H1 (cell line): ENCODE measurements around the gene ATG5. TPM values are rescaled to one million over a fixed set of nuclear protein-coding genes. Genes with fewer than 3 reads are reported as not detected.

Experiments used
- CTCF ChIA-PET: fragments of 300-600 bp; sonication (Branson Sonifier 250); formaldehyde crosslinking; loops from one replicate; lab custom pipeline; 2021; ENCODE audit not compliant: partially characterized antibody; lab: Charles Lee
- POLR2A ChIA-PET: fragments of 300-600 bp; sonication (Branson Sonifier 250); formaldehyde crosslinking; loops from one replicate; lab custom pipeline; 2021; ENCODE audit warnings: inconsistent platforms; ENCODE audit not compliant: partially characterized antibody; lab: Charles Lee
- DNase-seq, 2 experiments: peaks; one replicate each; pipeline versions ENCODE4 v3.0.0 to v3.0.0-alpha.2; 2010 to 2022; ENCODE audit warnings: low spot score in 2 of 2, low read depth in 1 of 2, mixed read lengths in 1 of 2
- FAIRE-seq: peaks from 2 replicates; lab custom pipeline; 2011; peaks lifted over from hg19 to GRCh38; lab: Jason Lieb, UNC
- H2AFZ ChIP-seq: 2 replicates; pipeline ENCODE4 v1.8.1; 2012; ENCODE audit warnings: low read length, inconsistent platforms
- H2AK5ac ChIP-seq: 2 replicates; pipeline ENCODE4 v1.6.1; 2013; ENCODE audit warnings: low read depth, low read length
- H2BK120ac ChIP-seq: replicated peaks from 2 replicates; pipeline ENCODE3; 2013; ENCODE audit warnings: low read depth, low read length, inconsistent platforms
- H2BK12ac ChIP-seq: 2 replicates; pipeline ENCODE4 v1.6.1; 2013; ENCODE audit warnings: low read depth, low read length
- H2BK15ac ChIP-seq: 2 replicates; pipeline ENCODE4 v1.6.1; 2013; ENCODE audit warnings: low read length
- H2BK20ac ChIP-seq: 2 replicates; pipeline ENCODE4 v1.6.1; 2013; ENCODE audit warnings: low read length
- H2BK5ac ChIP-seq: 2 replicates; pipeline ENCODE4 v1.6.1; 2013; ENCODE audit warnings: low read depth, low read length
- H3K14ac ChIP-seq: 2 replicates; pipeline ENCODE4 v1.6.1; 2013; ENCODE audit warnings: inconsistent platforms; ENCODE audit not compliant: insufficient read length
- H3K18ac ChIP-seq: 2 replicates; pipeline ENCODE4 v1.6.1; 2013; ENCODE audit warnings: low read length; ENCODE audit errors: extremely low read depth
- H3K23ac ChIP-seq: 2 replicates; pipeline ENCODE4 v1.6.1; 2013; ENCODE audit warnings: inconsistent platforms; ENCODE audit not compliant: insufficient read length
- H3K23me2 ChIP-seq: 2 replicates; pipeline ENCODE4 v1.6.1; 2013; ENCODE audit warnings: low read depth, low read length
- H3K27ac ChIP-seq: 2 replicates; pipeline ENCODE4 v1.6.1; 2011; ENCODE audit warnings: low read depth, low read length, inconsistent platforms
- H3K27me3 ChIP-seq, 4 experiments: replicated peaks in 1 of 4; 1 replicate in 1 of 4; 2 replicates in 3 of 4; pipeline versions ENCODE4 v1.6.1 to v1.8.1; 2011 to 2013; ENCODE audit warnings: low read length in 3 of 4, mild to moderate bottlenecking in 3 of 4, inconsistent platforms in 2 of 4, mixed read lengths in 2 of 4, moderate library complexity in 1 of 4; ENCODE audit not compliant: control insufficient read depth in 3 of 4, insufficient read depth in 3 of 4; ENCODE audit errors: extremely low read depth in 1 of 4
- H3K36me3 ChIP-seq, 4 experiments: 2 replicates each; pipeline versions ENCODE4 v1.6.1 to v1.8.1; 2011 to 2013; ENCODE audit warnings: mild to moderate bottlenecking in 4 of 4, low read length in 3 of 4, moderate library complexity in 2 of 4, control low read depth in 1 of 4, inconsistent platforms in 1 of 4; ENCODE audit not compliant: insufficient read depth in 4 of 4, control insufficient read depth in 2 of 4
- H3K4ac ChIP-seq: replicated peaks from 2 replicates; pipeline ENCODE3; 2013; ENCODE audit warnings: low read length, low read depth, mixed read lengths, inconsistent platforms; ENCODE audit not compliant: insufficient read length
- H3K4me1 ChIP-seq, 4 experiments: replicated peaks in 1 of 4; 1 replicate in 1 of 4; 2 replicates in 3 of 4; pipeline versions ENCODE4 v1.6.1 to v1.8.1; 2011 to 2013; ENCODE audit warnings: low read length in 3 of 4, inconsistent platforms in 2 of 4, mixed read lengths in 1 of 4; ENCODE audit not compliant: insufficient read depth in 4 of 4, control insufficient read depth in 3 of 4
- H3K4me2 ChIP-seq, 2 experiments: 2 replicates each; pipeline versions ENCODE4 v1.6.1 to v1.8.1; 2011 to 2013; ENCODE audit warnings: low read depth in 2 of 2, low read length in 2 of 2, control low read depth in 1 of 2, inconsistent platforms in 1 of 2, mild to moderate bottlenecking in 1 of 2; ENCODE audit not compliant: insufficient read depth in 1 of 2
- H3K4me3 ChIP-seq, 4 experiments: fragments of 200-600, 300-600 bp in 1 of 4; sonication (generic), shearing (Covaris generic), sonication (Bioruptor Twin) in 1 of 4; 2 replicates each; pipeline versions ENCODE4 v1.5.1 to v1.8.1; 2011 to 2016; ENCODE audit warnings: low read length in 4 of 4, low read depth in 3 of 4, control low read depth in 2 of 4, inconsistent platforms in 2 of 4, mild to moderate bottlenecking in 2 of 4, mixed read lengths in 1 of 4, moderate library complexity in 1 of 4; ENCODE audit not compliant: insufficient read depth in 2 of 4; ENCODE audit errors: extremely low read depth in 1 of 4
- H3K56ac ChIP-seq: replicated peaks from 2 replicates; pipeline ENCODE3; 2013; ENCODE audit warnings: low read depth, mild to moderate bottlenecking, mixed read lengths, low read length, inconsistent platforms; ENCODE audit not compliant: insufficient read length
- H3K79me1 ChIP-seq: 2 replicates; pipeline ENCODE4 v1.6.1; 2013; ENCODE audit warnings: low read depth, low read length, control low read depth
- H3K79me2 ChIP-seq, 2 experiments: 2 replicates each; pipeline versions ENCODE4 v1.6.1 to v1.8.1; 2012 to 2013; ENCODE audit warnings: low read length in 2 of 2, mild to moderate bottlenecking in 2 of 2, inconsistent platforms in 1 of 2; ENCODE audit not compliant: insufficient read depth in 2 of 2, control insufficient read depth in 1 of 2
- H3K9ac ChIP-seq, 4 experiments: replicated peaks in 1 of 4; 1 replicate in 1 of 4; 2 replicates in 3 of 4; pipeline versions ENCODE4 v1.6.1 to v1.8.1; 2011 to 2013; ENCODE audit warnings: low read depth in 3 of 4, low read length in 3 of 4, control low read depth in 2 of 4, mild to moderate bottlenecking in 2 of 4, moderate library complexity in 2 of 4, inconsistent platforms in 1 of 4; ENCODE audit errors: extremely low read depth in 1 of 4
- H3K9me3 ChIP-seq, 2 experiments: 2 replicates each; pipeline versions ENCODE4 v1.6.1 to v1.8.1; 2012 to 2013; ENCODE audit warnings: mild to moderate bottlenecking in 2 of 2, moderate library complexity in 2 of 2, control low read depth in 1 of 2, inconsistent platforms in 1 of 2, low read depth in 1 of 2, low read length in 1 of 2, mixed read lengths in 1 of 2; ENCODE audit not compliant: insufficient read depth in 2 of 2
- H4K20me1 ChIP-seq, 2 experiments: replicated peaks in 1 of 2; 2 replicates each; pipeline versions ENCODE3 to v1.8.1; 2011 to 2013; ENCODE audit warnings: inconsistent platforms in 2 of 2, low read length in 2 of 2, mild to moderate bottlenecking in 1 of 2; ENCODE audit not compliant: insufficient read depth in 2 of 2, control insufficient read depth in 1 of 2
- H4K5ac ChIP-seq: 2 replicates; pipeline ENCODE4 v1.6.1; 2013; ENCODE audit warnings: low read length, low read depth, mixed read lengths, inconsistent platforms; ENCODE audit not compliant: insufficient read length
- H4K8ac ChIP-seq: 2 replicates; pipeline ENCODE4 v1.8.0; 2013; ENCODE audit warnings: mild to moderate bottlenecking, moderate library complexity, low read length, inconsistent platforms; ENCODE audit not compliant: insufficient read depth; ENCODE audit errors: extremely low read depth
- H4K91ac ChIP-seq: replicated peaks from 2 replicates; pipeline ENCODE3; 2013; ENCODE audit warnings: low read length, mixed read lengths, inconsistent platforms; ENCODE audit not compliant: insufficient read length
- ATF2 ChIP-seq: IDR thresholded peaks from 2 replicates; pipeline ENCODE4 v1.6.1; 2012; ENCODE audit warnings: low read length, inconsistent platforms
- SIN3A ChIP-seq, 2 experiments: IDR thresholded peaks in 1 of 2; conservative IDR thresholded peaks in 1 of 2; 2 replicates each; pipeline ENCODE4 v1.6.1; 2011 to 2012; ENCODE audit warnings: low read length in 2 of 2, improper control_type of control experiment in 1 of 2, low read depth in 1 of 2, mild to moderate bottlenecking in 1 of 2
- SIX5 ChIP-seq: IDR thresholded peaks from 2 replicates; pipeline ENCODE4 v1.6.1; 2011; ENCODE audit warnings: mild to moderate bottlenecking, low read depth, low read length
- SP2 ChIP-seq: IDR thresholded peaks from 2 replicates; pipeline ENCODE4 v1.6.1; 2012; ENCODE audit warnings: mild to moderate bottlenecking, low read length, inconsistent platforms
- SP4 ChIP-seq: IDR thresholded peaks from 2 replicates; pipeline ENCODE4 v1.6.1; 2012; ENCODE audit warnings: low read length, inconsistent platforms
- TAF7 ChIP-seq: optimal IDR thresholded peaks from 2 replicates; pipeline ENCODE3; 2011; ENCODE audit warnings: low read depth, mild to moderate bottlenecking, inconsistent platforms, low read length, moderate library complexity, borderline replicate concordance
- TEAD4 ChIP-seq: IDR thresholded peaks from 2 replicates; pipeline ENCODE4 v1.6.1; 2012; ENCODE audit warnings: low read depth, low read length, inconsistent platforms, mixed read lengths
- WGBS, 2 experiments: shearing (Covaris generic) in 1 of 2; methylation state at CpG; one replicate each; pipeline versions ENCODE4 v1.1.6 to v1.1.7; 2013 to 2015; ENCODE audit warnings: low lambda C conversion rate in 2 of 2, mixed read lengths in 2 of 2, inconsistent platforms in 1 of 2, low coverage in 1 of 2, missing lambda C conversion rate in 1 of 2; ENCODE audit not compliant: insufficient replicate concordance in 2 of 2, insufficient coverage in 1 of 2, insufficient read length in 1 of 2; ENCODE audit errors: extremely low coverage in 1 of 2, missing lambda C conversion rate in 1 of 2; 5-methylcytosine and 5-hydroxymethylcytosine counted together
- polyA plus RNA-seq, 7 experiments: library from polyadenylated mRNA; depleted of rRNA in 3 of 7; stranded (reverse) in 5 of 7; unstranded in 2 of 7; fragments of >200 nt in 5 of 7; fragments of 200-250 nt in 2 of 7; gene quantifications; 1 replicate in 5 of 7; 2 replicates in 1 of 7; 4 replicates in 1 of 7; pipeline versions ENCODE4 v1.2.1 to v1.2.3, GENCODE V29; 2011 to 2013; ENCODE audit warnings: missing spikeins in 2 of 7, mixed read lengths in 2 of 7
- total RNA-seq: library from RNA; stranded (reverse); fragmentation: NEBNext Ultra II Directional; extraction: Animal tissue kit (Norgen Biotek cat#: 25700); gene quantifications from 2 replicates; pipeline ENCODE4 v1.2.1, GENCODE V29; 2021

Gene ATG5
- total and polyA plus RNA-seq, 2 of the 8 experiments (the other 6 are each of a cell fraction or from before 2014, with no cell fraction given), result 18.2 to 39.0 TPM

- H3K18ac ChIP-seq, result no peak overlapping the region
- no peak overlapping the region for H2AFZ ChIP-seq
- FAIRE-seq (no peak), DNase-seq (no peak)
- no peak overlapping the region for H2BK120ac ChIP-seq
- TF ChIP-seq SP4 (no peak), SIN3A (conservative IDR thresholded peaks at IDR 0.05 in 1 of 2, IDR thresholded peaks at IDR 0.05 in 1 of 2; ENCODE audit: low read depth in 1 of 2, low read length in 2 of 2) (no peak), TEAD4 (peak; percentile 80), ATF2 (no peak), TAF7 (no peak), SP2 (no peak), SIX5 (no peak)
- no peak overlapping the region for H4K91ac ChIP-seq
- no peak overlapping the region for H3K27ac ChIP-seq
- peaks cover 2% of the 10 kb centered on the region; the same call in 1 of the 2 replicates for H3K23me2 ChIP-seq
- H4K5ac ChIP-seq, result no peak overlapping the region
- peaks cover 0 to 1% of the 10 kb centered on the region in 2 experiments for H4K20me1 ChIP-seq
- no peak overlapping the region for H3K56ac ChIP-seq
- no peak overlapping the region for H2AK5ac ChIP-seq
- H2BK15ac ChIP-seq, result no peak overlapping the region
- H3K4me3 ChIP-seq, result no peak overlapping the region
- H3K23ac ChIP-seq, result no peak overlapping the region
- no peaks in the 10 kb centered on the region for H3K27me3 ChIP-seq
- no peak overlapping the region for H4K8ac ChIP-seq
- no peak overlapping the region for H3K14ac ChIP-seq
- H3K4me2 ChIP-seq, result no peak overlapping the region
- no peak overlapping the region; a peak in 1 of 7 replicates for H3K9ac ChIP-seq
- no peak overlapping the region for H3K4ac ChIP-seq
- H3K4me1 ChIP-seq, result peaks cover 0 to 3% (median 0%) of the 10 kb centered on the region in 4 experiments; a peak in 2 of 7 replicates
- peaks cover 0 to 11% (median 3%) of the 10 kb centered on the region in 4 experiments; a peak in 6 of 8 replicates for H3K36me3 ChIP-seq
- H2BK5ac ChIP-seq, result no peak overlapping the region
- ChIA-PET CTCF (no interaction called here), POLR2A (no interaction called here)
- no peaks in the 10 kb centered on the region; the same call in 1 of the 2 replicates for H3K79me1 ChIP-seq
- 89% methylated on average over 4 of the region's 4 CpGs; no CpG with 5 or more reads in 1 of the 2 experiments for WGBS, 2 experiments
- no peak overlapping the region for H2BK12ac ChIP-seq
- H3K9me3 ChIP-seq, result no peaks in the 10 kb centered on the region
- no peak overlapping the region for H2BK20ac ChIP-seq
- H3K79me2 ChIP-seq, result peaks cover 0 to 11% of the 10 kb centered on the region in 2 experiments; a peak in 1 of 4 replicates
These were observed 74.6 kb downstream of the ATG5 start for GRCh38 chr6:106250953-106251352.
